ENCODE results near the gene UBR2. TPM values are rescaled to one million over a fixed set of nuclear protein-coding genes. Genes with fewer than 3 reads are reported as not detected.

The UBR2 gene
- total RNA-seq, 1 experiment from 2014 or later = 17.5 TPM

DNA sequence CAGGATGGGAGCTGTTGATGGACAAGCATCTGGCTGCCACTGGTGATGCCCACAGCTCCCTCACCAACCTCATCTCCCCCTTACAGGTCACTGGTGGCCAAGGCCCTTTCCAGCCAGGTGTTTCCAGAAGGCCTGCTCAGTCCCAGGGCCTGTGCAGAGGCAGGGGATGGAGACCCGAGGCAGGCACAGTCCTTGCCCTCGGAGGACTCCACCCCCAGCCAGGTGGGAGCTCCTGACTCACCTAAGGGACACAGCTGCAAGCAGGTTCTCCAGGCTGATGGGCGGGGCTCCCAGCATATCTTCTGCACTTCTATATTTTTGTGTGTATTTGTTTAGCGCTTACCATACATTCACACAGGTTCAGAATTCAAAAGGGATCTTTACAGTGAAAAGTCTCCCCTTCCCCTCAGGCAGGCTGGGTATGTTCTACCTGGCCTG lies 141.1 kb downstream of the UBR2 start:
- DNase-seq (ENCODE audit: low spot score) = no peak
- Histone ChIP-seq H3K4me1 (ENCODE audit: insufficient read depth, low read length, poor library complexity, severe bottlenecking) (no peaks in the 10 kb centered on the region), H3K27me3 (replicated peaks; ENCODE audit: insufficient read depth, low read depth, low read length, poor library complexity) (no peaks in the 10 kb centered on the region), H3K4me3 (ENCODE audit: low read depth, low read length, poor library complexity, severe bottlenecking) (no peak overlapping the region), H3K9me3 (ENCODE audit: low read depth, low read length, poor library complexity, severe bottlenecking) (no peaks in the 10 kb centered on the region), H3K36me3 (ENCODE audit: insufficient read depth, low read length, poor library complexity, severe bottlenecking) (no peaks in the 10 kb centered on the region), H3K27ac (ENCODE audit: low read depth, low read length, poor library complexity, severe bottlenecking) (no peak overlapping the region)
- ChIA-PET POLR2A (ENCODE audit: low non-redundant PET) (interaction anchor here (0.5 to 0.6 kb wide), 2 partner anchors 43 to 78 kb away, joined by 3 to 5 read pairs; no protein-coding TSS in a partner anchor), CTCF (interaction anchor here (0.5 kb wide), 1 partner anchor 171 kb away, joined by 3 read pairs; no protein-coding TSS in a partner anchor)
- no peak for TF ChIP-seq EZH2 (IDR thresholded peaks at IDR 0.05; ENCODE audit: borderline replicate concordance, low read depth, low read length, poor library complexity, severe bottlenecking)
- TF ChIP-seq, protein P1, sequence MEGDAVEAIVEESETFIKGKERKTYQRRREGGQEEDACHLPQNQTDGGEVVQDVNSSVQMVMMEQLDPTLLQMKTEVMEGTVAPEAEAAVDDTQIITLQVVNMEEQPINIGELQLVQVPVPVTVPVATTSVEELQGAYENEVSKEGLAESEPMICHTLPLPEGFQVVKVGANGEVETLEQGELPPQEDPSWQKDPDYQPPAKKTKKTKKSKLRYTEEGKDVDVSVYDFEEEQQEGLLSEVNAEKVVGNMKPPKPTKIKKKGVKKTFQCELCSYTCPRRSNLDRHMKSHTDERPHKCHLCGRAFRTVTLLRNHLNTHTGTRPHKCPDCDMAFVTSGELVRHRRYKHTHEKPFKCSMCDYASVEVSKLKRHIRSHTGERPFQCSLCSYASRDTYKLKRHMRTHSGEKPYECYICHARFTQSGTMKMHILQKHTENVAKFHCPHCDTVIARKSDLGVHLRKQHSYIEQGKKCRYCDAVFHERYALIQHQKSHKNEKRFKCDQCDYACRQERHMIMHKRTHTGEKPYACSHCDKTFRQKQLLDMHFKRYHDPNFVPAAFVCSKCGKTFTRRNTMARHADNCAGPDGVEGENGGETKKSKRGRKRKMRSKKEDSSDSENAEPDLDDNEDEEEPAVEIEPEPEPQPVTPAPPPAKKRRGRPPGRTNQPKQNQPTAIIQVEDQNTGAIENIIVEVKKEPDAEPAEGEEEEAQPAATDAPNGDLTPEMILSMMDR (conservative IDR thresholded peaks at IDR 0.05; ENCODE audit: low read depth, low read length) = no peak
- no TSS peak for BruUV-seq (replicated peaks)
- intact Hi-C loops (cut with micrococcal nuclease; ENCODE audit: unreplicated experiment) = no loop called here

DNA sequence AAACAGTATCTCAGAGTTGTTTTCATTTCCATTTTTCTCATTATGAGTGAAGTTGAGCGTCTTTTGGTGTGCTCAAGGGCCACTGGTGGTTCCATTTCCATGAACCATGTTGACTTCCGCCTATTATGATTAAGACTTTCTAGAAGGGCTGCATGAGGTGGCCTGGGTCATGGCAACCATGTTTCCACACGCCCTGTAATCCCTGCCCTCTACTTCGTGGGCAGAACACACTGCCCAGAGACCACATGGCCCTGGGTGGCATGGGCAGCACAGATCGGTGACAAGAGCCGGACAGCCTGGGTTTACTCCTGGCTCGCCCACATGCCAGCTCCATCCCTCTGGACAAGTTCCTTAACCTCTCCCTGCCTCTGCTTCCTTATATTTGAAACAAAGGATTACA lies 143.8 kb downstream of the UBR2 start:
- POLR2A ChIA-PET (ENCODE audit: low non-redundant PET) = no interaction called here
- intact Hi-C loops (cut with micrococcal nuclease; ENCODE audit: unreplicated experiment) = no loop called here
- no peaks in the 10 kb centered on the region for H3K36me3 ChIP-seq (ENCODE audit: insufficient read depth, low read length, poor library complexity, severe bottlenecking)
- CTCF ChIA-PET = no interaction called here
- H3K4me3 ChIP-seq (ENCODE audit: low read depth, low read length, poor library complexity, severe bottlenecking) = no peak overlapping the region
- H3K4me1 ChIP-seq (ENCODE audit: insufficient read depth, low read length, poor library complexity, severe bottlenecking) = no peaks in the 10 kb centered on the region
- no peaks in the 10 kb centered on the region for H3K27me3 ChIP-seq (replicated peaks; ENCODE audit: insufficient read depth, low read depth, low read length, poor library complexity)
- no TSS peak for BruUV-seq (replicated peaks)
- H3K9me3 ChIP-seq (ENCODE audit: low read depth, low read length, poor library complexity, severe bottlenecking) = no peaks in the 10 kb centered on the region
- no peak overlapping the region for H3K27ac ChIP-seq (ENCODE audit: low read depth, low read length, poor library complexity, severe bottlenecking)
- TF ChIP-seq, protein P1 (conservative IDR thresholded peaks at IDR 0.05; ENCODE audit: low read depth, low read length) = no peak
- TF ChIP-seq EZH2 (IDR thresholded peaks at IDR 0.05; ENCODE audit: borderline replicate concordance, low read depth, low read length, poor library complexity, severe bottlenecking) = no peak
- no peak for DNase-seq (ENCODE audit: low spot score)

DNA sequence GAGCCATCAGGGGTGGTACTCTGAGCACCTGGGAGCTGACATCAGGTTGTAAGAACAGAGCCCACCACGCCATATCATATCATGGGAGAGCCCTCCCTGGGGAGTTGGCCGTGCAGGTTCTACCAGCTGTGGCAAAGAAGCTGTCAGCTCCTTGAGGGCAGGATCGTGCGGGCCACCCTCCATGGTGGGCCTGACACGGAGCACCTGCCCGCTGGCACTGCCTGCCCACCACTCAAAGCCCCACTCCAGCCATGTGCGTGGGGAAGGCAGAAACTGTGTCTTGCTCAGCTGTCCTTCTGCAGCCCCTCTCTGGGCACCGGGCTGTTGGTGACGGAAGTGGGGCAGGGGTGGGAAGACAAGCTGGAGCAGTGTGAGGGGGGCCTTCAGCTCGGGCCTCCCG lies 144.3 kb downstream of the UBR2 start:
- Histone ChIP-seq H3K36me3 (ENCODE audit: insufficient read depth, low read length, poor library complexity, severe bottlenecking) (no peaks in the 10 kb centered on the region), H3K4me1 (ENCODE audit: insufficient read depth, low read length, poor library complexity, severe bottlenecking) (no peaks in the 10 kb centered on the region), H3K27ac (ENCODE audit: low read depth, low read length, poor library complexity, severe bottlenecking) (no peak overlapping the region), H3K4me3 (ENCODE audit: low read depth, low read length, poor library complexity, severe bottlenecking) (no peak overlapping the region), H3K9me3 (ENCODE audit: low read depth, low read length, poor library complexity, severe bottlenecking) (no peaks in the 10 kb centered on the region), H3K27me3 (replicated peaks; ENCODE audit: insufficient read depth, low read depth, low read length, poor library complexity) (no peaks in the 10 kb centered on the region)
- ChIA-PET CTCF (no interaction called here), POLR2A (ENCODE audit: low non-redundant PET) (no interaction called here)
- no TSS peak for BruUV-seq (replicated peaks)
- DNase-seq (ENCODE audit: low spot score) = no peak
- TF ChIP-seq EZH2 (IDR thresholded peaks at IDR 0.05; ENCODE audit: borderline replicate concordance, low read depth, low read length, poor library complexity, severe bottlenecking) = no peak
- TF ChIP-seq, protein P1 (conservative IDR thresholded peaks at IDR 0.05; ENCODE audit: low read depth, low read length) = no peak
- intact Hi-C loops (cut with micrococcal nuclease; ENCODE audit: unreplicated experiment) = no loop called here

Data from A673 (cell line).